Superior temporal gyrus (tissue), 1 donor: ENCODE results near the gene PDAP1.
"Not testable (repeated sequence)": the region's sequence is repeated elsewhere in the genome, so short reads cannot be mapped to it uniquely, and the experiment has no call there.

Experiments used
- DNase-seq: peaks from one replicate; pipeline ENCODE4 v3.0.0-alpha.2; 2016; ENCODE audit errors: extremely low spot score

PDAP1 gene

DNA sequence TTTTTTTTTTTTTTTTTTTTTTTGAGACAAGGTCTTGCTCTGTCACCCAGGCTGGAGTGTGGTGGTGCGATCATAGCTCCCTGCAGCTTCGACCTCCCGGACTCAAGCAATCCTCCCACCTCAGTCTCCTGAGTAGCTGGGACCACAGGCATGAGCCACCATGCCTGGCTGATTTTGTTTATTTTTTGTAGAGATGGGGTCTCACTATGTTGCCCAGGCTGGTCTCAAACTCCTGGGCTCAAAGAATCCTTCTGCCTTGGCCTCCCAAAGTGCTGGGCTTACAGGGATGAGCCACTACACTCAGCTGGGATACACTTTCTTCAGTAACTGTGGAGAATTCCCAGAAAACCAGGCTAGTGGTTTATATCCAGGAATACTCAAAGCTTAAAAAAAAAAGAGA lies 57.8 kb downstream of the PDAP1 start:
- DNase-seq = not testable (repeated sequence)
